ENCODE data around the gene SPATS1. TPM values are rescaled to one million over a fixed set of nuclear protein-coding genes. Genes with fewer than 3 reads are reported as not detected.
"Not testable (repeated sequence)": the region's sequence is repeated elsewhere in the genome, so short reads cannot be mapped to it uniquely, and the experiment has no call there.

SPATS1 gene
- polyA plus RNA-seq, 6 donors from 2014 or later = not detected

DNA sequence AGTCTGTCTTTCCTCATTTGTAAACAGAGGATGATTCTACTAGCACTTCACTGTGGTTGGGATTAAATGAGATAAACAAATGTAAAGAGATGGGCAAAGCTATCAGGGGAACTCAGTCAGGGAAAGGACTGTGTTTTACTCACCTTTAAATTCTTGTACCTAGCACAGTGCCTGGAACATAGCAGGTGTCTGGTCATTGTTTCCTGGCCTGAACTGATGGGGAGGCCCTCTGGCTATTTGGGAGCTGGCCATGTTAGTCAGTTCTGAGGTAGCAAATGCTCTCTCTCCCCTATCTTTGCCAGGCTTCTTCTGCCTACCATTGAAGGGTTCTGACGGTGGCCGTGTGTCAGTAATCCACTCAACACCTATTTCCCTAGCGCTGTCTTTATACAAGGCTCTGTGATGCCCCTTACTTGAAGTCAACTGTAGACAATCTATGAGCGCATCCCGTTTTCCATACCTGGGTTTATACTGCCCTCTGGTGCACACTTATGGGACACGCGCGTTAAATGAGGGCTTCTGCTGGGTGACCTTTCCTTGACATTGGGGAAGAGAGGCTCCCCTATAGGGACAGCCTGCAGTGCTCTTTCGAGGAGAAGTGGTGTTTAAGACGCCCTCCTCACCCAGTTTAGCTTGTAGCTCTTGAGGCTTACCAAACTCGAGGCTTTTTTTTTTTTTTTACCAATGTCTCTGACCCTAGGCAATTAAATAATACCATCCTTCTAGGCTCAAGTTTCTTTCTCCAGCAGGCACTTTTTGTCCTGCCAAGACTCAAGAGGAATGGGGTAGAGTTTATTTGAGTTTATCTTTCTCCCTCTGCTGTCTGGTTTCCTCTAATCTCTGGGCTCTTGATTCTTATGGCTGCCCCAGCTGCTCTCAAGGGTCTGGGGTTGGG is 4.0 kb upstream of the SPATS1 start:
- peaks cover 28 to 42% (median 36%) of the 10 kb centered on the region in 3 donors for H3K27me3 Mint-ChIP-seq
- no peak overlapping the region for H3K27ac Mint-ChIP-seq
- ATAC-seq (ENCODE audit: low read depth in 2 of 2) (peak; percentile 88 to 91), DNase-seq (peak; percentile 64)
- no peaks in the 10 kb centered on the region for H3K9me3 Mint-ChIP-seq
- no peaks in the 10 kb centered on the region for H3K4me1 Mint-ChIP-seq
- no peak overlapping the region for H3K4me3 Mint-ChIP-seq
- H3K36me3 Mint-ChIP-seq = no peaks in the 10 kb centered on the region

- H3K36me3 Mint-ChIP-seq = no peaks in the 10 kb centered on the region
- H3K27ac Mint-ChIP-seq = no peak overlapping the region
- no peaks in the 10 kb centered on the region for H3K9me3 Mint-ChIP-seq
- peaks cover 36 to 44% (median 42%) of the 10 kb centered on the region in 3 donors for H3K27me3 Mint-ChIP-seq
- no peaks in the 10 kb centered on the region for H3K4me1 Mint-ChIP-seq
- H3K4me3 Mint-ChIP-seq = no peak overlapping the region
- ATAC-seq (ENCODE audit: low read depth in 2 of 2) (no peak), DNase-seq (no peak)
These were observed 3.1 kb upstream of the SPATS1 start for GRCh38 chr6:44339301-44339700.

- Mint-ChIP-seq H3K27me3 (peaks cover 43 to 51% (median 48%) of the 10 kb centered on the region in 3 donors), H3K36me3 (no peaks in the 10 kb centered on the region), H3K9me3 (no peaks in the 10 kb centered on the region), H3K4me3 (no peak overlapping the region), H3K4me1 (no peaks in the 10 kb centered on the region), H3K27ac (peak overlapping the region in 1 of 6 donors; percentile 14)
- no peak for ATAC-seq (ENCODE audit: low read depth in 2 of 2)
- no peak for DNase-seq
These were observed 2.5 kb upstream of the SPATS1 start for GRCh38 chr6:44339763-44340625.

DNA sequence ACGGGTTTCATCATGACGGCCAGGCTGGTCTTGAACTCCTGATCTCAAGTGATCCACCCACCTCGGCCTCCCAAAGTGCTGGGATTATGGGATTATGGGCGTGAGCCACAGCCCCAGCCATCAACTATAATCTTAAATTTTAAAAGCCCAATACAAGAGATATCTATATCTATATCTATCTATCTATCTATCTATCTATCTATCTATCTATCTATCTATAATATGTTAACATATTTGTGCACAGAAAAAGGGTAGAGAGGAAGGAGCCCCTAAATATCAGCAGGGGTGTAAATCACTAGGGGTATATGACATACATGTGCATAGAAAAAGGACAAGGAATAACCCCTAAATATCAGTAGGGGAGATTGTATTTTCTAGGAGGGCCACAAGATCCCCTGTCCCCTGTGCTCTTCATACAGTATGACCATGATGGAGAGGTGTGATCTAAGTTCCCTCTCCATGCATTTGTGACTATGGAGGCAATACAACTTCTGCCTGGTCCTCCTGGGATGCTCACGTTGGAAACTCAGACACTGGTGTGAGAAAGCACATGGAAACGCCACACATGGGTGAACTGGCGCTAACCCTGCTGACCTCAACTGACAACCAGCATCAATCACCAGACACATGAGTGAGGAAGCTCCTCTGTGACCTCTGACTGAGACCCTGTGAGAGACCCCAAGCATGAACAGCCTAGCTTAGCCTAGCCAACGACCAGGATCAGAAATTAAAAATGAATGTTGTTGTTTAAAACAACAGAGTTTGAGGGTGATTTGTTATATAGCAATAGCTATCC is 1.2 kb upstream of the SPATS1 start:
- no peaks in the 10 kb centered on the region for H3K4me1 Mint-ChIP-seq
- peaks cover 49 to 53% (median 52%) of the 10 kb centered on the region in 3 donors for H3K27me3 Mint-ChIP-seq
- H3K4me3 Mint-ChIP-seq = no peak overlapping the region
- no peaks in the 10 kb centered on the region for H3K36me3 Mint-ChIP-seq
- H3K9me3 Mint-ChIP-seq = no peaks in the 10 kb centered on the region
- no peak overlapping the region for H3K27ac Mint-ChIP-seq
- no peak for ATAC-seq (ENCODE audit: low read depth in 2 of 2)
- no peak for DNase-seq

- no peaks in the 10 kb centered on the region for H3K4me1 Mint-ChIP-seq
- H3K27ac Mint-ChIP-seq = no peak overlapping the region
- peaks cover 42 to 49% (median 47%) of the 10 kb centered on the region in 3 donors for H3K27me3 Mint-ChIP-seq
- no peak for ATAC-seq (ENCODE audit: low read depth in 2 of 2)
- H3K36me3 Mint-ChIP-seq = no peaks in the 10 kb centered on the region
- H3K4me3 Mint-ChIP-seq = no peak overlapping the region
- peaks cover 0 to under 1% (median 0%) of the 10 kb centered on the region in 7 donors for H3K9me3 Mint-ChIP-seq
- DNase-seq = no peak
These were observed 398 bp upstream of the SPATS1 start for GRCh38 chr6:44342052-44342451.

GRCh38 chr6:44346818-44347217 is 4.4 kb downstream of the SPATS1 start:
- not testable (repeated sequence) for ATAC-seq (ENCODE audit: low read depth in 2 of 2); H3K27ac Mint-ChIP-seq; H3K36me3 Mint-ChIP-seq; DNase-seq; H3K4me1 Mint-ChIP-seq; H3K4me3 Mint-ChIP-seq; H3K9me3 Mint-ChIP-seq
- H3K27me3 Mint-ChIP-seq = peaks cover 31 to 40% (median 37%) of the 10 kb centered on the region in 3 donors

- Mint-ChIP-seq H3K27me3 (peaks cover 8 to 9% (median 8%) of the 10 kb centered on the region in 3 donors), H3K36me3 (no peaks in the 10 kb centered on the region), H3K4me3 (no peak overlapping the region), H3K4me1 (no peaks in the 10 kb centered on the region), H3K9me3 (peaks cover 0 to 2% (median 0%) of the 10 kb centered on the region in 7 donors), H3K27ac (peak overlapping the region in 1 of 6 donors; percentile 11)
- no peak for DNase-seq
- no peak for ATAC-seq (ENCODE audit: low read depth in 2 of 2)
These were observed 7.6 kb downstream of the SPATS1 start for GRCh38 chr6:44349904-44350649.

DNA sequence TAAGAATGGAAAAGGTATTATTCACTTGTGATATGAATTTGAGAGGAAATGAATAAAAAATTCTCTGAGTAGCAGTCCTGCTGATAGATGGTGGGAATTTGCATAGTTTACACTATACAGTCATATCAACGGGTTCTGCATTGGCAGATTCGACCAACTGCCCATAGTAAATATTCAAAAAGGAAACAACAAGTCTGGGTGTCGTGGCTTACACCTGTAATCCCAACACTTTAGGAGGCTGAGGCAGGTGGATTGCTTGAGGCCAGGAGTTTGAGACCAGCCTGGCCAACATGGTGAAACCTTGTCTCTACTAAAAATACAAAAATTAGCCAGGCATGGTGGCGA is 8.2 kb downstream of the SPATS1 start:
- not testable (repeated sequence) for H3K9me3 Mint-ChIP-seq; H3K4me3 Mint-ChIP-seq; ATAC-seq (ENCODE audit: low read depth in 2 of 2); H3K36me3 Mint-ChIP-seq; H3K27me3 Mint-ChIP-seq; H3K4me1 Mint-ChIP-seq; H3K27ac Mint-ChIP-seq; DNase-seq

DNA sequence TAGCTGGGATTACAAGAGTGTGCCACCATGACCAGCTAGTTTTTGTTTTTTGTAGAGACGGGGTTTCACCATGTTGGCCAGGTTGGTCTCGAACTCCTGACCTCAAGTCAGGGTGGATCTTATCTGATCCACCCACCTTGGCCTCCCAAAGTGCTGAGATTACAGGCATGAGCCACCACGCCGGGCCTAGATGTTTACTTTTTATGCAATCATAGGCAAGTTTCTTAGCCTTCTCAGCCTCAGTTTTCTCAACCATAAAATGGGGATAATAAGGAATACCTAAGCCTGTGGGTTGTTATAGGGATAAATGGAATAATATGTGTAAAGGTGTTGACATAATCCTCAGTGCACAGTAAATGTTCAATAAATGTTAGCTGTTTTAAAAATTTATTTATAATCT is 9.8 kb downstream of the SPATS1 start:
- H3K4me1 Mint-ChIP-seq = no peaks in the 10 kb centered on the region
- no peak overlapping the region for H3K27ac Mint-ChIP-seq
- H3K9me3 Mint-ChIP-seq = peaks cover 0 to 15% (median 3%) of the 10 kb centered on the region in 7 donors
- H3K4me3 Mint-ChIP-seq = no peak overlapping the region
- ATAC-seq (ENCODE audit: low read depth in 2 of 2) (no peak), DNase-seq (no peak)
- H3K27me3 Mint-ChIP-seq = peaks cover 7 to 16% (median 11%) of the 10 kb centered on the region in 3 donors
- H3K36me3 Mint-ChIP-seq = no peaks in the 10 kb centered on the region

GRCh38 chr6:44353336-44353735 is 10.9 kb downstream of the SPATS1 start:
- DNase-seq (no peak), ATAC-seq (ENCODE audit: low read depth in 2 of 2) (no peak)
- H3K27ac Mint-ChIP-seq = no peak overlapping the region
- H3K4me3 Mint-ChIP-seq = no peak overlapping the region
- no peaks in the 10 kb centered on the region for H3K36me3 Mint-ChIP-seq
- peaks cover 13 to 26% (median 22%) of the 10 kb centered on the region in 3 donors for H3K27me3 Mint-ChIP-seq
- no peaks in the 10 kb centered on the region for H3K4me1 Mint-ChIP-seq
- H3K9me3 Mint-ChIP-seq = peaks cover 0 to 16% (median 3%) of the 10 kb centered on the region in 7 donors

DNA sequence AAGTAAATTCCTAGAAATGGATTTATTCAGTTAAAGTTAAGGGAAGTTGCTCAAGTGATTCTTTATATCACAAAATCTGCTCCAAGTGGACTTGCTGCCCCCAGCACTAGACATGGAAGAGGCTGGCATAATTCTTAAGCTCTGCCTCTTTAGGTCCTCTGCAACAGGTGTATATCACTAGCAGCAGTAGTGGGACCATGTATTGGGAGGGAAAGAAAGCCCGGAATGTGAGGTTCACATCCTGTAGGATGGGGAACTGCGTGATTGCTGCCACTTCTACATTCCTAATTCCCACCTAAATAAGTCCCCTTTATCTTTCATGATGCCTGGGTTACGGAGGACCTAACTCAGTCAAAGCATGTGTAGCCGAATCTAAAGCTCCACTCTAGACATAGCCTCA is 13.2 kb downstream of the SPATS1 start:
- ATAC-seq (ENCODE audit: low read depth in 2 of 2) (no peak), DNase-seq (no peak)
- H3K27me3 Mint-ChIP-seq = peaks cover 16 to 32% (median 30%) of the 10 kb centered on the region in 3 donors
- H3K36me3 Mint-ChIP-seq = no peaks in the 10 kb centered on the region
- peaks cover 0 to 16% (median 3%) of the 10 kb centered on the region in 7 donors for H3K9me3 Mint-ChIP-seq
- no peak overlapping the region for H3K27ac Mint-ChIP-seq
- H3K4me3 Mint-ChIP-seq = no peak overlapping the region
- H3K4me1 Mint-ChIP-seq = no peaks in the 10 kb centered on the region

- no peaks in the 10 kb centered on the region for H3K36me3 Mint-ChIP-seq
- no peak for ATAC-seq (ENCODE audit: low read depth in 2 of 2)
- DNase-seq = no peak
- no peaks in the 10 kb centered on the region for H3K4me1 Mint-ChIP-seq
- H3K27ac Mint-ChIP-seq = no peak overlapping the region
- H3K4me3 Mint-ChIP-seq = no peak overlapping the region
- peaks cover 16 to 34% (median 32%) of the 10 kb centered on the region in 3 donors for H3K27me3 Mint-ChIP-seq
- H3K9me3 Mint-ChIP-seq = peaks cover 0 to 16% (median 3%) of the 10 kb centered on the region in 7 donors
These were observed 14.0 kb downstream of the SPATS1 start for GRCh38 chr6:44356487-44356886.

Measured in naive B cell (primary cell).